Gastrocnemius medialis (tissue), 4 donors: ENCODE measurements around the gene BCL11B. TPM values are rescaled to one million over a fixed set of nuclear protein-coding genes. Genes with fewer than 3 reads are reported as not detected.

Experiments
- ATAC-seq, 2 donors: fragments of 150-250 bp; one replicate each; pipeline ENCODE4 v1.9.1; 2016
- DNase-seq, 2 donors: peaks; one replicate each; pipeline ENCODE4 v3.0.0-alpha.2; 2019
- H3K27ac ChIP-seq, 4 donors: fragments of 200-600 bp; sonication (generic); 1 replicate in 1 of 4; 2 replicates in 3 of 4; pipeline ENCODE4 v1.5.1; 2016 to 2018; ENCODE audit warnings: mild to moderate bottlenecking in 2 of 4, moderate library complexity in 1 of 4
- H3K27me3 ChIP-seq, 3 donors: fragments of 200-600 bp; sonication (generic) in 2 of 3; 1 replicate in 1 of 3; 2 replicates in 2 of 3; pipeline versions ENCODE4 v1.5.1 to v1.6.0; 2016 to 2019; ENCODE audit warnings: mild to moderate bottlenecking in 1 of 3, moderate library complexity in 1 of 3
- H3K36me3 ChIP-seq, 2 donors: fragments of 200-600 bp; sonication (generic) in 1 of 2; one replicate each; pipeline ENCODE4 v1.5.1; 2017 to 2018
- H3K4me1 ChIP-seq, 2 donors: fragments of 200-600 bp; sonication (generic) in 1 of 2; one replicate each; pipeline ENCODE4 v1.5.1; 2016 to 2017; ENCODE audit warnings: mild to moderate bottlenecking in 2 of 2
- H3K4me3 ChIP-seq, 4 donors: fragments of 200-600 bp; sonication (generic) in 3 of 4; 1 replicate in 1 of 4; 2 replicates in 3 of 4; pipeline ENCODE4 v1.5.1; 2016 to 2019; ENCODE audit warnings: mild to moderate bottlenecking in 2 of 4
- H3K9me3 ChIP-seq, 3 donors: fragments of 200-600 bp; sonication (generic) in 2 of 3; 1 replicate in 1 of 3; 2 replicates in 2 of 3; pipeline ENCODE4 v1.5.1; 2016 to 2019
- POLR2A ChIP-seq, 2 donors: fragments of 450-650 bp; IDR thresholded peaks; one replicate each; pipeline ENCODE4 v1.6.1; 2017; ENCODE audit warnings: antibody characterized with exemption in 2 of 2, mild to moderate bottlenecking in 2 of 2, moderate library complexity in 2 of 2
- in situ Hi-C, 4 donors: fragments of 200-750 bp; cut with MboI; loops; one replicate each; pipeline versions ENCODE4 v1.15.0 to v1.8.0; 2017; ENCODE audit warnings: low sequenced_read_pairs in 4 of 4
- intact Hi-C: fragments of 100-400 bp; cut with DNase I; formaldehyde crosslinking; loops from one replicate; pipeline ENCODE4 v1.15.1; 2023; ENCODE audit warnings: low total_unique reads
- total RNA-seq, 4 donors: library from RNA; depleted of rRNA; stranded (reverse); fragments of >200 nt; gene quantifications; one replicate each; pipeline versions ENCODE4 v1.1.0 to v1.2.3, GENCODE V29; 2016
- TF ChIP-seq, protein P1 (sequence below), 5 experiments: fragments of 450-650 bp in 3 of 5; fragments of 200-600 bp in 2 of 5; sonication (generic) in 2 of 5; IDR thresholded peaks in 4 of 5; conservative IDR thresholded peaks in 1 of 5; 1 replicate in 4 of 5; 2 replicates in 1 of 5; pipeline ENCODE4 v1.5.1; 2016 to 2019; ENCODE audit warnings: antibody characterized with exemption in 5 of 5, mild to moderate bottlenecking in 3 of 5, moderate library complexity in 3 of 5

The BCL11B gene
- total RNA-seq, 4 donors from 2014 or later: 0.05 to 0.62 (median 0.18) TPM; not detected in 1

DNA sequence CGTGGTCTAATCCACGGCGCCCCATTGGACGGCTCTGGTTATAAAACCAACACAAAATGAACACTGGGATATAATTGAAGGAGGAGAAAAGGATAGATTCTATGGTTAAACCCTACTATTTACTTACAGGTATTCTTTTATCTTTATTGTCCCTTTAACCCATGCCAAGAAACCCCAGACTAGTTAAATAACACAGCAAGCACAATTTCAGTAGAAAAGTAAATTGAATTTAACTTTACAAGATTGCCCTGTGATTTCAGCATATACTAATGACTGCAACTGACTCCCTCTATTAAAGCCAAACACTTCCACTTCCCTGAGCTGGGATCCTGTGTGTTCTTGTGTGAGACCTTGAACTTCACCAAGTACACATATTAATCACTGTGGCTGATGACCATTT lies 45.3 kb downstream of the BCL11B start:
- intact Hi-C loops: no loop called here
- Histone ChIP-seq H3K4me1 (peaks cover 7 to 11% of the 10 kb centered on the region in 2 donors), H3K4me3 (no peak overlapping the region), H3K9me3 (no peaks in the 10 kb centered on the region), H3K36me3 (no peaks in the 10 kb centered on the region), H3K27me3 (peaks cover 0 to 4% (median 3%) of the 10 kb centered on the region in 3 donors), H3K27ac (no peak overlapping the region)
- TF ChIP-seq, protein P1, sequence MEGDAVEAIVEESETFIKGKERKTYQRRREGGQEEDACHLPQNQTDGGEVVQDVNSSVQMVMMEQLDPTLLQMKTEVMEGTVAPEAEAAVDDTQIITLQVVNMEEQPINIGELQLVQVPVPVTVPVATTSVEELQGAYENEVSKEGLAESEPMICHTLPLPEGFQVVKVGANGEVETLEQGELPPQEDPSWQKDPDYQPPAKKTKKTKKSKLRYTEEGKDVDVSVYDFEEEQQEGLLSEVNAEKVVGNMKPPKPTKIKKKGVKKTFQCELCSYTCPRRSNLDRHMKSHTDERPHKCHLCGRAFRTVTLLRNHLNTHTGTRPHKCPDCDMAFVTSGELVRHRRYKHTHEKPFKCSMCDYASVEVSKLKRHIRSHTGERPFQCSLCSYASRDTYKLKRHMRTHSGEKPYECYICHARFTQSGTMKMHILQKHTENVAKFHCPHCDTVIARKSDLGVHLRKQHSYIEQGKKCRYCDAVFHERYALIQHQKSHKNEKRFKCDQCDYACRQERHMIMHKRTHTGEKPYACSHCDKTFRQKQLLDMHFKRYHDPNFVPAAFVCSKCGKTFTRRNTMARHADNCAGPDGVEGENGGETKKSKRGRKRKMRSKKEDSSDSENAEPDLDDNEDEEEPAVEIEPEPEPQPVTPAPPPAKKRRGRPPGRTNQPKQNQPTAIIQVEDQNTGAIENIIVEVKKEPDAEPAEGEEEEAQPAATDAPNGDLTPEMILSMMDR (IDR thresholded peaks at IDR 0.05 in 4 of 5, conservative IDR thresholded peaks at IDR 0.05 in 1 of 5): no peak
- no peak for TF ChIP-seq POLR2A (IDR thresholded peaks at IDR 0.05)
- ATAC-seq (no peak), DNase-seq (no peak)
- in situ Hi-C loops: no loop called here

DNA sequence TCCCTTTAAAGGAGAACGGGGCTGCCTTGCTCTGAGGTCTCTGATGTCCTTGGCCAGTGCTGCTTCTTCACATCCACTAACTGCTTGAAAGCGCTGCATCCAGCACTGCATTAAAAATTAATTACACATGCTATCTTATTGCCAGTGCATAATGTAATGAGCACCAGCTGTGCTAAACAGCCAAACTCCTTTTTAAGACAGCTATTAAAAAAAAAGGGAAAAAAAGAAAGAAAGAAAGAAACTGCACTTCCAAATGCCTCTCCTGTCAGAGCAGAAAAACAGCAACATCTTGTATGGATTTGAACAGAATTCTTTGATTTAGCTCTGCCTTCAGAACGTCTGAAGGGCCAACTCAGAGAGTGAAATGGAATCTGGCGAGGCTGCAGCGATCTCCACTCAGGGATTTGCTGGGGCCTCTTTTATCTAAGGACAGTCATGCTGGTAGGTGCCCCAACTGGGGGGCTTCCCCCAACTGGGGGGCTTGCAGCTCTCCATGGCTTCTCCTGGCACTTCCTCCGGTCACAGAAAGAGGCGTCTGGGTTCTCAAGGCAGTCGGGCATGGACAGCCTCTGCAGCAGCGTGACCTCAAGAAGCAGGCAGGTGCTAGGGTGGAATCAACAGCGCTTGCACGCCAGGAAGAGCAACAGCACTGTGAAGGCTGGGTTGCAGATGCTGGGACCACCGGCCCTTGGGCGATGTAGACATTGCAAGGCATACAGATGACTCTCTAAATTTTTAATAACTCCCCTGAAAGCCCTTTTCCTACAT lies 46.4 kb downstream of the BCL11B start:
- Histone ChIP-seq H3K9me3 (no peaks in the 10 kb centered on the region), H3K27me3 (no peaks in the 10 kb centered on the region), H3K27ac (no peak overlapping the region), H3K4me1 (peaks cover 7 to 11% of the 10 kb centered on the region in 2 donors), H3K36me3 (no peaks in the 10 kb centered on the region), H3K4me3 (no peak overlapping the region)
- TF ChIP-seq, protein P1 (IDR thresholded peaks at IDR 0.05 in 4 of 5, conservative IDR thresholded peaks at IDR 0.05 in 1 of 5): no peak
- TF ChIP-seq POLR2A (IDR thresholded peaks at IDR 0.05): no peak
- ATAC-seq: no peak
- DNase-seq: no peak
- intact Hi-C loops (no loop called here), in situ Hi-C loops (no loop called here)

DNA sequence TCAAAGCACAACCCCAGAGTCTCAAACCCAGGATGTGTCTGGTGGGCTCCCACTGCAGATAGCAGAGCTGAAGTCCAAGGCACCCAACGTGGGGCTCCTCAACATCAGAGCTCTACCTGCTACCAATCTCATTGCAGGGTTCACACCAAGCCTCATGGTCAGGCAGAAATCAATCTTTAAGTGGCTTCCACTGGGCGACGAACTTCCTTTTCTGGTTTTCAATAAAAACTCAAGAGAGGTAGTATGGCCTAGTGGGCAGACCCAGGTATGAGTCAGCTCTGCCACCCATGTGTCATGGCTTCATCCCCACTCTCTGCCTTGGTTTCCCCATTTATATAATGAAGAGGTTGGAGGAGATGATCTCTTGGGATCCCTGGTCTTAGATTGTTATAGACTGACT lies 47.0 kb downstream of the BCL11B start:
- H3K9me3 ChIP-seq: no peaks in the 10 kb centered on the region
- ATAC-seq (no peak), DNase-seq (no peak)
- no peaks in the 10 kb centered on the region for H3K36me3 ChIP-seq
- H3K4me3 ChIP-seq: no peak overlapping the region
- H3K4me1 ChIP-seq: peaks cover 3 to 6% of the 10 kb centered on the region in 2 donors
- in situ Hi-C loops (no loop called here), intact Hi-C loops (no loop called here)
- H3K27me3 ChIP-seq: no peaks in the 10 kb centered on the region
- no peak overlapping the region for H3K27ac ChIP-seq
- TF ChIP-seq, protein P1 (IDR thresholded peaks at IDR 0.05 in 4 of 5, conservative IDR thresholded peaks at IDR 0.05 in 1 of 5): no peak
- TF ChIP-seq POLR2A (IDR thresholded peaks at IDR 0.05): no peak

DNA sequence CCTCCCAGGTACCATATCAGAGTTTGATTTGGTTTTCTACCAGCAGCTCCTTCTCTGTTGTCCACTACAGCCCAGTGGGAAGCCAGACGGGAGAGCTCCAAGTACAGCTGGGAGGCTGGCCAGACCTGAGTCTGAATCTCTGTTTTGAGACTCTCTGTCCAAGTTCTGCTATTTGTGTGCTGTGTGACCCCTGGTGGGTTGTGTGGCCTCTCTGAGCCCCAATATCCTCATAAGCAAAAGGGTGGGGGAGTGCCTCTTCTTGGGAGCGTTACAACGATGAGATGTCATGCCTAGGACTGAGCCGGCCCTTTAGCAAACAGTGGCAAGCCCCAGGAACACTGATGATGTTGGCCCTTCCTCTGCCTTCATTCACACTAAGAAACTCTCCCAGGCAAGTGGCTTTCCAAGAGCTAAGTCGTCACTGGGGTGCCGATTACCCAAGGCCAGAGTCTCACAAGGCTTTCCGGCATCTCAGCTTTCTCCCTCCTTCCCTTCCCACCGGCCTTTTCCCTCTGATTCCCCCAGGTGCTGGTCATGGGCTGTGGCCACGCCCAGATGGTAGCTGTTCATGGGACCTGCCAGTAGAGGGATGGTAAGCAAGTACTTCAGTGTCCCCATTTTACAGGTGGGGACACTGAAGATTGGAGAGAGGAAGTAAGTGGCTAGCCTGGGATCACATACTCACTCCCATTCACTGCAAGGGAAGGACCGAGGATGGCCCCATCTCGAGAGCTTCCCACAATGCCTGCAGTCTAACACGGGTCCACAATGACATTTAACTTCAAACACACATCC lies 47.7 kb downstream of the BCL11B start:
- H3K9me3 ChIP-seq: no peaks in the 10 kb centered on the region
- intact Hi-C loops: no loop called here
- no peaks in the 10 kb centered on the region for H3K36me3 ChIP-seq
- in situ Hi-C loops: no loop called here
- H3K27me3 ChIP-seq: no peaks in the 10 kb centered on the region
- no peak overlapping the region for H3K4me3 ChIP-seq
- no peak overlapping the region for H3K27ac ChIP-seq
- peaks cover 0 to under 1% of the 10 kb centered on the region in 2 donors for H3K4me1 ChIP-seq
- ATAC-seq (no peak), DNase-seq (no peak)
- TF ChIP-seq, protein P1 (IDR thresholded peaks at IDR 0.05 in 4 of 5, conservative IDR thresholded peaks at IDR 0.05 in 1 of 5): no peak
- TF ChIP-seq POLR2A (IDR thresholded peaks at IDR 0.05): no peak
